ENCODE results near the gene ZNF100. TPM values are rescaled to one million over a fixed set of nuclear protein-coding genes. Genes with fewer than 3 reads are reported as not detected.
"Not testable (repeated sequence)": the region's sequence is repeated elsewhere in the genome, so short reads cannot be mapped to it uniquely, and the experiment has no call there.

Gene ZNF100
- total RNA-seq, 2 donors from 2014 or later: 4.3 to 6.2 TPM

GRCh38 chr19:21677696-21678418, 89.5 kb downstream of the ZNF100 start:
- TF ChIP-seq CTCF (IDR thresholded peaks at IDR 0.05): peak in 3 of 7 experiments; percentile 26 to 36 (median 35)
- no peak for TF ChIP-seq POLR2A (IDR thresholded peaks at IDR 0.05)
- peak overlapping the region in 2 of 4 donors; percentile 30 to 65 for H3K27ac ChIP-seq
- peak in 3 of 4 donors; percentile 18 to 50 (median 33) for DNase-seq

GRCh38 chr19:21674454-21674853, 92.9 kb downstream of the ZNF100 start:
- WGBS, 2 donors: 47 to 62% methylated on average over 1 of the region's 1 CpG
- no peaks in the 10 kb centered on the region for H3K9me3 ChIP-seq
- no peak for ATAC-seq
- no peak overlapping the region for H3K27ac ChIP-seq
- H3K36me3 ChIP-seq (replicated peaks in 1 of 2; ENCODE audit: insufficient read depth in 1 of 2, low read depth in 2 of 2): no peaks in the 10 kb centered on the region
- no peak for TF ChIP-seq CTCF (IDR thresholded peaks at IDR 0.05)
- no peak for TF ChIP-seq POLR2A (IDR thresholded peaks at IDR 0.05)
- intact Hi-C loops (cut with DNase I): no loop called here
- H3K4me3 ChIP-seq: no peak overlapping the region
- H3K27me3 ChIP-seq: no peaks in the 10 kb centered on the region
- DNase-seq: no peak
- no peaks in the 10 kb centered on the region for H3K4me1 ChIP-seq

More at GRCh38 chr19:21677696-21678418, 89.5 kb downstream of the ZNF100 start:
- no peaks in the 10 kb centered on the region for H3K4me1 ChIP-seq
- 52 to 58% methylated on average over 24 to 36 of the region's 38 CpGs for WGBS, 2 donors
- no peaks in the 10 kb centered on the region for H3K36me3 ChIP-seq (replicated peaks in 1 of 2; ENCODE audit: insufficient read depth in 1 of 2, low read depth in 2 of 2)
- H3K9me3 ChIP-seq: no peaks in the 10 kb centered on the region
- no peak overlapping the region for H3K4me3 ChIP-seq
- intact Hi-C loops (cut with DNase I): no loop called here
- peak; percentile 80 for ATAC-seq
- H3K27me3 ChIP-seq: no peaks in the 10 kb centered on the region

GRCh38 chr19:21673479-21673878, 93.9 kb downstream of the ZNF100 start:
- intact Hi-C loops (cut with DNase I); ATAC-seq; H3K4me3 ChIP-seq; H3K27ac ChIP-seq; H3K9me3 ChIP-seq; H3K4me1 ChIP-seq; H3K36me3 ChIP-seq (replicated peaks in 1 of 2; ENCODE audit: insufficient read depth in 1 of 2, low read depth in 2 of 2); H3K27me3 ChIP-seq: not testable (repeated sequence)
- DNase-seq: peak; percentile 8 to 30 (median 23)
- 35 to 53% methylated on average over 2 of the region's 2 CpGs for WGBS, 2 donors

Small RNA genes lying within 50 kb of the gene (small RNA-seq; reads per million reads assigned to genes)
- gene VN1R84P: not detected

Other genes starting within 250 kb of the ZNF100 start
- gene ZNF43, start 68.6 kb upstream of the ZNF100 start, total RNA-seq: 1 to 10 TPM; 8.6 to 9.6 TPM
- gene ZNF208, start 243.4 kb upstream of the ZNF100 start, total RNA-seq: 10 to 100 TPM in 1 of 2 donors, 1 to 10 TPM in 1; 4.4 to 36.6 TPM